ENCODE results near the gene CDKN2B. TPM values are rescaled to one million over a fixed set of nuclear protein-coding genes. Genes with fewer than 3 reads are reported as not detected.
A peak's percentile ranks its signal among the peaks of the same experiment; 100 is the strongest.

CDKN2B gene
- total and polyA plus RNA-seq, 2 experiments from 2014 or later, result 0.29 to 0.83 TPM

GRCh38 chr9:22039258-22039657, 30.2 kb upstream of the CDKN2B start (continued):
- no peak for TF ChIP-seq ZNF462 (CRISPR knock-in tag; IDR thresholded peaks at IDR 0.05)
- TF ChIP-seq EZH2phosphoT487 (IDR thresholded peaks at IDR 0.05; ENCODE audit: unreplicated experiment), result no peak
- no peak for TF ChIP-seq EZH2 (IDR thresholded peaks at IDR 0.05; ENCODE audit: low read depth, unreplicated experiment)
- no peak for TF ChIP-seq ZNF114 (CRISPR knock-in tag; IDR thresholded peaks at IDR 0.05)
- TF ChIP-seq JUNB (IDR thresholded peaks at IDR 0.05; ENCODE audit: unreplicated experiment), result no peak
- TF ChIP-seq CREB1 (CRISPR knock-in tag; IDR thresholded peaks at IDR 0.05; ENCODE audit: low read depth), result no peak
- TF ChIP-seq NANOG (IDR thresholded peaks at IDR 0.05; ENCODE audit: borderline replicate concordance), result no peak

GRCh38 chr9:22037954-22038690, 29.0 kb upstream of the CDKN2B start:
- Histone ChIP-seq H3K79me2 (replicated peaks; ENCODE audit: insufficient read depth) (no peaks in the 10 kb centered on the region), H2AFZ (no peak overlapping the region), H3K27ac (ENCODE audit: low read depth) (no peak overlapping the region), H3F3A (replicated peaks; ENCODE audit: low read depth) (no peaks in the 10 kb centered on the region), H4K20me1 (replicated peaks; ENCODE audit: insufficient read depth) (no peaks in the 10 kb centered on the region), H3K27me3 (ENCODE audit: insufficient read depth) (no peaks in the 10 kb centered on the region), H3K4me1 (ENCODE audit: insufficient read depth) (peaks cover 4% of the 10 kb centered on the region; the same call in 1 of the 2 replicates), H3K4me3 (no peak overlapping the region), H3K4me2 (no peak overlapping the region), H3K9me2 (ENCODE audit: insufficient read depth) (no peaks in the 10 kb centered on the region), H3K36me3 (ENCODE audit: insufficient read depth) (no peaks in the 10 kb centered on the region)
- H3K27me3 Mint-ChIP-seq (ENCODE audit: insufficient read depth, low read depth, poor library complexity), result no peaks in the 10 kb centered on the region
- DNase-seq (ENCODE audit: low spot score), result peak; percentile 18
- peaks cover 8% of the 10 kb centered on the region; the same call in 2 of the 3 replicates for H3K4me1 Mint-ChIP-seq
- H3K4me3 Mint-ChIP-seq, result no peak overlapping the region
- no peaks in the 10 kb centered on the region for H3K9me3 Mint-ChIP-seq
- no peak overlapping the region for H3K27ac Mint-ChIP-seq
- no peaks in the 10 kb centered on the region for H3K36me3 Mint-ChIP-seq (ENCODE audit: low read depth)
- ATAC-seq, result no peak
- TF ChIP-seq CTCF (conservative IDR thresholded peaks at IDR 0.05; ENCODE audit: low read depth in 2 of 2) (peak; percentile 50), ETS1 (IDR thresholded peaks at IDR 0.05) (peak; percentile 55; the same call in 1 of the 2 replicates), ZNF331 (CRISPR knock-in tag; IDR thresholded peaks at IDR 0.05; ENCODE audit: low read depth) (no peak), ZNF114 (CRISPR knock-in tag; IDR thresholded peaks at IDR 0.05) (no peak)
